ENCODE results near the gene KCNAB1. TPM values are rescaled to one million over a fixed set of nuclear protein-coding genes. Genes with fewer than 3 reads are reported as not detected.

KCNAB1 gene
- total and polyA plus RNA-seq, 2 donors (not counting 1 experiment from before 2014, with no cell fraction given): not detected

DNA sequence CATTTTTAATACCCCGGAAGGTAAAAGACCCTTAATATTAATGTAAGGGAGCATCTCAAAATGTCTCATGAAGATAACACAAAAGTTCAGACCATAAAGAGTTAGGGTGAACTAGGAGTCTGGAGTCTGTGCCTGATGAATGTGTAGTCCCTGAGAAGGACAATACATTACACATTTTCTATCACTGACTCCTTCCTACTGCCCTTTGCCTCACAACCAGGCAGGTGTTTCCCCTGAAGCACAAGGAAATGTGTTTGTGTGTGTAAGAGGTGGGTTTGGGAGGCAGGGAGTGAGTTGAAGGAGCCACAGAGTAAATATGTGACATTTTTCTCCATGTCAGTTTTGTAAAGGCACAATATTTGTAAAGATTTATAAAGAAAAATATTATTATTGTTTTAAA is 375.4 kb downstream of the KCNAB1 start:
- H3K79me2 ChIP-seq (ENCODE audit: control insufficient read depth, insufficient read depth, low read length): no peaks in the 10 kb centered on the region
- intact Hi-C loops (cut with micrococcal nuclease): no loop called here
- CTCF ChIA-PET: no interaction called here
- no peaks in the 10 kb centered on the region for H3K36me3 ChIP-seq (replicated peaks in 1 of 2; ENCODE audit: control extremely low read depth in 1 of 2, control insufficient read depth in 1 of 2, extremely low read depth in 1 of 2, insufficient read depth in 2 of 2, low read length in 1 of 2)
- H4K20me1 ChIP-seq (ENCODE audit: control insufficient read depth, insufficient read depth, low read length, poor library complexity, severe bottlenecking): no peaks in the 10 kb centered on the region
- no peak for TF ChIP-seq EZH2 (IDR thresholded peaks at IDR 0.05; ENCODE audit: borderline replicate concordance, insufficient read depth, low read depth, low read length, poor library complexity, severe bottlenecking)
- TF ChIP-seq, protein P1, sequence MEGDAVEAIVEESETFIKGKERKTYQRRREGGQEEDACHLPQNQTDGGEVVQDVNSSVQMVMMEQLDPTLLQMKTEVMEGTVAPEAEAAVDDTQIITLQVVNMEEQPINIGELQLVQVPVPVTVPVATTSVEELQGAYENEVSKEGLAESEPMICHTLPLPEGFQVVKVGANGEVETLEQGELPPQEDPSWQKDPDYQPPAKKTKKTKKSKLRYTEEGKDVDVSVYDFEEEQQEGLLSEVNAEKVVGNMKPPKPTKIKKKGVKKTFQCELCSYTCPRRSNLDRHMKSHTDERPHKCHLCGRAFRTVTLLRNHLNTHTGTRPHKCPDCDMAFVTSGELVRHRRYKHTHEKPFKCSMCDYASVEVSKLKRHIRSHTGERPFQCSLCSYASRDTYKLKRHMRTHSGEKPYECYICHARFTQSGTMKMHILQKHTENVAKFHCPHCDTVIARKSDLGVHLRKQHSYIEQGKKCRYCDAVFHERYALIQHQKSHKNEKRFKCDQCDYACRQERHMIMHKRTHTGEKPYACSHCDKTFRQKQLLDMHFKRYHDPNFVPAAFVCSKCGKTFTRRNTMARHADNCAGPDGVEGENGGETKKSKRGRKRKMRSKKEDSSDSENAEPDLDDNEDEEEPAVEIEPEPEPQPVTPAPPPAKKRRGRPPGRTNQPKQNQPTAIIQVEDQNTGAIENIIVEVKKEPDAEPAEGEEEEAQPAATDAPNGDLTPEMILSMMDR (IDR thresholded peaks at IDR 0.05): no peak
- Mint-ChIP-seq H3K4me1 (no peaks in the 10 kb centered on the region), H3K9me3 (ENCODE audit: insufficient read depth) (peaks cover 3% of the 10 kb centered on the region), H3K4me3 (no peak overlapping the region), H3K27ac (no peak overlapping the region), H3K27me3 (peaks cover 10% of the 10 kb centered on the region)
- WGBS (ENCODE audit: insufficient coverage): no CpG with 5 or more reads among the region's 1 CpG
- POLR2A ChIA-PET: no interaction called here
- no peak for DNase-seq
- no peak overlapping the region for H3K4me3 ChIP-seq (ENCODE audit: control extremely low read depth in 1 of 5, extremely low read depth in 1 of 5, insufficient read depth in 1 of 5, low read depth in 2 of 5, low read length in 4 of 5)
- H3K4me2 ChIP-seq (replicated peaks; ENCODE audit: low read depth, low read length, poor library complexity, severe bottlenecking): no peak overlapping the region
- ATAC-seq (ENCODE audit: low read depth): no peak
- peaks cover 0 to 2% (median 0%) of the 10 kb centered on the region in 3 donors for H3K9me3 ChIP-seq (ENCODE audit: control extremely low read depth in 1 of 3, control insufficient read depth in 2 of 3, insufficient read depth in 1 of 3, low read length in 2 of 3)
- H3K27ac ChIP-seq (ENCODE audit: low read length in 2 of 2): no peak overlapping the region
- H3K27me3 ChIP-seq (replicated peaks in 1 of 4; ENCODE audit: control extremely low read depth in 1 of 4, control insufficient read depth in 3 of 4, insufficient read depth in 4 of 4, low read length in 3 of 4): peaks cover 0 to 4% (median 0%) of the 10 kb centered on the region in 4 experiments
- no peaks in the 10 kb centered on the region for H3K4me1 ChIP-seq (ENCODE audit: control insufficient read depth in 2 of 2, insufficient read depth in 2 of 2, low read length in 2 of 2)
- no peak overlapping the region for H2AFZ ChIP-seq (ENCODE audit: insufficient read depth, low read depth, low read length, poor library complexity, severe bottlenecking)
- no peak overlapping the region for H3K9ac ChIP-seq (ENCODE audit: low read length)

DNA sequence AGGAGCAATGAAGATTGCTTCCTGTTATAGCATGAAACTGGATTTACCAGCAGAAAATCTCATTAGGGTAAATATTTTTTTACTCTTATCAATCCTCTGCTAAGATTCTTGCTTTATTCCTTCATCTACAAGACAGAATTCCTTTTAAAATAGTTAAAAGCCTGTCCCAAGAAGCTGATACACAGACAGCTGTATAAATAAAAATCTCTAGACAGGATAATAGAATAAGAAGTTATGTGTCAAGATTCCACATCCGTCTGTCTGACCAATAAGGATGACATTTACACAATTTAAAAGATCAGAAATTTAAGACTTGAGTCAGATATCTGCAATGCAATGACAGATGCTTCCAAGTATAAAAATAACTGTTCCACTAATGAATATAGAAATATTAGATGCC is 376.9 kb downstream of the KCNAB1 start:
- Mint-ChIP-seq H3K27me3 (peaks cover 10% of the 10 kb centered on the region), H3K9me3 (ENCODE audit: insufficient read depth) (peaks cover 3% of the 10 kb centered on the region), H3K4me1 (no peaks in the 10 kb centered on the region), H3K4me3 (no peak overlapping the region), H3K27ac (no peak overlapping the region)
- intact Hi-C loops (cut with micrococcal nuclease): no loop called here
- no peaks in the 10 kb centered on the region for H3K36me3 ChIP-seq (replicated peaks in 1 of 2; ENCODE audit: control extremely low read depth in 1 of 2, control insufficient read depth in 1 of 2, extremely low read depth in 1 of 2, insufficient read depth in 2 of 2, low read length in 1 of 2)
- H3K4me3 ChIP-seq (ENCODE audit: control extremely low read depth in 1 of 5, extremely low read depth in 1 of 5, insufficient read depth in 1 of 5, low read depth in 2 of 5, low read length in 4 of 5): no peak overlapping the region
- no peaks in the 10 kb centered on the region for H3K4me1 ChIP-seq (ENCODE audit: control insufficient read depth in 2 of 2, insufficient read depth in 2 of 2, low read length in 2 of 2)
- ChIA-PET POLR2A (no interaction called here), CTCF (interaction anchor here (0.9 kb wide), 1 partner anchor 22 kb away, joined by 3 read pairs; no protein-coding TSS in a partner anchor)
- peaks cover 0 to 4% (median 0%) of the 10 kb centered on the region in 4 experiments for H3K27me3 ChIP-seq (replicated peaks in 1 of 4; ENCODE audit: control extremely low read depth in 1 of 4, control insufficient read depth in 3 of 4, insufficient read depth in 4 of 4, low read length in 3 of 4)
- peaks cover 0 to 2% (median 0%) of the 10 kb centered on the region in 3 donors for H3K9me3 ChIP-seq (ENCODE audit: control extremely low read depth in 1 of 3, control insufficient read depth in 2 of 3, insufficient read depth in 1 of 3, low read length in 2 of 3)
- H4K20me1 ChIP-seq (ENCODE audit: control insufficient read depth, insufficient read depth, low read length, poor library complexity, severe bottlenecking): no peaks in the 10 kb centered on the region
- H3K27ac ChIP-seq (ENCODE audit: low read length in 2 of 2): no peak overlapping the region
- H3K9ac ChIP-seq (ENCODE audit: low read length): no peak overlapping the region
- H3K79me2 ChIP-seq (ENCODE audit: control insufficient read depth, insufficient read depth, low read length): no peaks in the 10 kb centered on the region
- no CpG with 5 or more reads among the region's 1 CpG for WGBS (ENCODE audit: insufficient coverage)
- no peak overlapping the region for H3K4me2 ChIP-seq (replicated peaks; ENCODE audit: low read depth, low read length, poor library complexity, severe bottlenecking)
- TF ChIP-seq EZH2 (IDR thresholded peaks at IDR 0.05; ENCODE audit: borderline replicate concordance, insufficient read depth, low read depth, low read length, poor library complexity, severe bottlenecking): no peak
- TF ChIP-seq, protein P1 (IDR thresholded peaks at IDR 0.05): no peak
- ATAC-seq (ENCODE audit: low read depth) (no peak), DNase-seq (no peak)
- no peak overlapping the region for H2AFZ ChIP-seq (ENCODE audit: insufficient read depth, low read depth, low read length, poor library complexity, severe bottlenecking)

Measured in B cell (primary cell).